ENCODE results near the gene LYRM9. TPM values are rescaled to one million over a fixed set of nuclear protein-coding genes. Genes with fewer than 3 reads are reported as not detected.

LYRM9 gene
- total and polyA plus RNA-seq, 2 of the 8 experiments (the other 6 are each of a cell fraction or from before 2014, with no cell fraction given), result 4.3 to 5.2 TPM

- POLR2A ChIA-PET (ENCODE audit: partially characterized antibody), result no interaction called here
- H3K27ac ChIP-seq (ENCODE audit: low read depth, low read length), result no peak overlapping the region
- no peak overlapping the region for H4K91ac ChIP-seq (replicated peaks; ENCODE audit: insufficient read length, low read length)
- H2AK5ac ChIP-seq (ENCODE audit: low read depth, low read length), result no peak overlapping the region
- H2BK15ac ChIP-seq (ENCODE audit: low read length), result no peak overlapping the region
- no peaks in the 10 kb centered on the region for H3K79me2 ChIP-seq (ENCODE audit: control insufficient read depth in 1 of 2, insufficient read depth in 2 of 2, low read length in 2 of 2)
- H3K56ac ChIP-seq (replicated peaks; ENCODE audit: insufficient read length, low read depth, low read length), result no peak overlapping the region
- H3K4me3 ChIP-seq (ENCODE audit: extremely low read depth in 1 of 4, insufficient read depth in 2 of 4, low read depth in 3 of 4, low read length in 4 of 4), result no peak overlapping the region
- no peak overlapping the region for H3K4ac ChIP-seq (replicated peaks; ENCODE audit: insufficient read length, low read depth, low read length)
- no peaks in the 10 kb centered on the region for H3K79me1 ChIP-seq (ENCODE audit: low read depth, low read length)
- H3K4me1 ChIP-seq (replicated peaks in 1 of 4; ENCODE audit: control insufficient read depth in 3 of 4, insufficient read depth in 4 of 4, low read length in 3 of 4), result peaks cover 0 to 3% (median 0%) of the 10 kb centered on the region in 4 experiments; a peak in 1 of 7 replicates
- no peak overlapping the region for H2BK20ac ChIP-seq (ENCODE audit: low read length)
- TF ChIP-seq CEBPB (IDR thresholded peaks at IDR 0.05; ENCODE audit: low read depth, low read length) (no peak), SUZ12 (IDR thresholded peaks at IDR 0.05; ENCODE audit: low read length) (no peak), SP2 (IDR thresholded peaks at IDR 0.05; ENCODE audit: low read length) (no peak), NANOG (IDR thresholded peaks at IDR 0.05; ENCODE audit: insufficient read depth, low read depth, low read length, poor library complexity, severe bottlenecking) (no peak), POLR2A (IDR thresholded peaks at IDR 0.05; ENCODE audit: control extremely low read depth in 1 of 2, low read depth in 2 of 2, low read length in 2 of 2) (no peak), RBBP5 (IDR thresholded peaks at IDR 0.05; ENCODE audit: borderline replicate concordance, low read depth, low read length) (no peak), USF2 (IDR thresholded peaks at IDR 0.05; ENCODE audit: low read length) (no peak)
- no peak overlapping the region for H2AFZ ChIP-seq (ENCODE audit: low read length)
- no peak overlapping the region for H2BK5ac ChIP-seq (ENCODE audit: low read depth, low read length)
- H3K23ac ChIP-seq (ENCODE audit: insufficient read length), result no peak overlapping the region
- H2BK12ac ChIP-seq (ENCODE audit: low read depth, low read length), result no peak overlapping the region
- H3K9me3 ChIP-seq (ENCODE audit: insufficient read depth in 2 of 2, low read depth in 1 of 2, low read length in 1 of 2), result peaks cover 0 to 4% of the 10 kb centered on the region in 2 experiments; a peak in 2 of 4 replicates
- H3K36me3 ChIP-seq (ENCODE audit: control insufficient read depth in 2 of 4, insufficient read depth in 4 of 4, low read length in 3 of 4), result no peaks in the 10 kb centered on the region
- no peak overlapping the region for H3K9ac ChIP-seq (replicated peaks in 1 of 4; ENCODE audit: extremely low read depth in 1 of 4, low read depth in 3 of 4, low read length in 3 of 4)
- H3K27me3 ChIP-seq (replicated peaks in 1 of 4; ENCODE audit: control insufficient read depth in 3 of 4, extremely low read depth in 1 of 4, insufficient read depth in 3 of 4, low read length in 3 of 4), result no peaks in the 10 kb centered on the region
- no peak overlapping the region for H3K18ac ChIP-seq (ENCODE audit: extremely low read depth, low read length)
- H2BK120ac ChIP-seq (replicated peaks; ENCODE audit: low read depth, low read length), result no peak overlapping the region
- CTCF ChIA-PET (ENCODE audit: partially characterized antibody), result interaction anchor here (1.3 to 4.4 kb wide), 2 partner anchors 41 to 47 kb away, joined by 3 to 18 read pairs; no protein-coding TSS in a partner anchor
- no peaks in the 10 kb centered on the region for H4K20me1 ChIP-seq (replicated peaks in 1 of 2; ENCODE audit: control insufficient read depth in 1 of 2, insufficient read depth in 2 of 2, low read length in 2 of 2)
- FAIRE-seq (no peak), DNase-seq (ENCODE audit: low read depth in 1 of 2, low spot score in 2 of 2) (no peak)
- no peak overlapping the region for H3K4me2 ChIP-seq (ENCODE audit: insufficient read depth in 1 of 2, low read depth in 2 of 2, low read length in 2 of 2)
- H4K8ac ChIP-seq (ENCODE audit: extremely low read depth, insufficient read depth, low read length), result no peak overlapping the region
- H4K5ac ChIP-seq (ENCODE audit: insufficient read length, low read depth, low read length), result no peak overlapping the region
- no peaks in the 10 kb centered on the region for H3K23me2 ChIP-seq (ENCODE audit: low read depth, low read length)
- H3K14ac ChIP-seq (ENCODE audit: insufficient read length), result no peak overlapping the region
These were observed 60.3 kb downstream of the LYRM9 start for GRCh38 chr17:27832831-27833230.

Measured in H1 (cell line).